ENCODE results near the gene ANTXR1.

The ANTXR1 gene

DNA sequence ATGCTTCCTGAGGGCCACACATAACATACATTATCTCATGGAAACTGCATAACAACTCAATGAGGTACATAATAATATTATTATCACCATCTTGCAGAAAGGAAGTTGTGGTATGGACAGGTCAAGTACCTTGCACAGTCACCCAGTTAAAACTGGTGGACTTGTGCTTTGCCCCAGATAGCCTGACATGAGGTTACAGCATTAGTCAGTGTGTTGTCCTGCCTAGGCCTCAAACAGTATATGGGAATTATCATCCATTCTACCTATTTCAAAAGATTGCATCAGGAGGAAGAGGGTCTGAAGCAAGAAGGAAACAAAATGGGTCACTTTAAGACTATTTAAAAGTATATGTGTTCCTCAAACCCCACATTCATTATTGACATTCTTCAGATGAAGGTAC, 5.4 kb upstream of the ANTXR1 start:
- DNase-seq, result no peak

GRCh38 chr2:69010437-69011194, 2.4 kb upstream of the ANTXR1 start:
- no peak for DNase-seq

- no peak for DNase-seq
Measured at GRCh38 chr2:69011611-69012157, 1.3 kb upstream of the ANTXR1 start.

DNA sequence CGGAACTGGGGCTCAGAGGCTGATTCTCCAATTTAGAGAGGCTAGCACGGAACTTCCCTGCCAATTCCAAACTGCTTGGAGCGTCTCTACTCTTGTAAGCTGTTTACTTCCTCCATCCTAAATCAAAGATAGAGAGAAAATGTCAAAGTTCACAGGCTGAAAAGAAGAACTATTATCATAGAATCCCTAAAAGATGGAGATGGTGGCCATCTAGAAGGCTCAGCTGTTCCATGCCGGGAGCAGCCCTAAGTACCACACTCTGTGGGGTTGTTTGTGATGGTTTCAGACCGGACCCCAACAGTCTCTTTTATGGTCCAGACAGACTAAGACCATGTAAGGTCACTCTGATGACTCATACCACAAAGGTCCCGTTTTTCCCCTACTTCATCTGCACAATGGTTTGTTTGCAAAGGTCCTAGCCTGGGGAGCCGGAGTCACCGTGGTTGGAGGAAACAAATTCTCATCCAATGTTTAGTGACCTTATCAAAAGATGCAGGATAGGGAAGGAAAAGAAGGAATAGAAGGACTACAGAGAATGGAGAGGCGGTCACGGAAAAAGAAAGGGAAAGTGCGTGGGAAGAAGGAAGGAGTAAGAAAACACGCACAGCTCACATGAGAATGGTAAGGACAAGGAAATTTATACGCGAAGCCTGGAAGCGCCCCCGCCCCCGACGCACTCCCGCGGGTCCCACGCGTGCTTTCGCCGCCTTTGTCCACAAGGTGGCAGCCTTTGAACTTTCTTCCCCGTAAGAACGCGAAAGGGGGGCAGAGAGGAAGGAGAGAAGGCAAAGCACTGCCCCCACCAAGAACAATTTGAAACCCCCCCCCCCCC, 453 bp upstream of the ANTXR1 start:
- peak; percentile 47 for DNase-seq

- DNase-seq, result no peak
Measured at GRCh38 chr2:69013840-69014821, 1.2 kb downstream of the ANTXR1 start.

DNA sequence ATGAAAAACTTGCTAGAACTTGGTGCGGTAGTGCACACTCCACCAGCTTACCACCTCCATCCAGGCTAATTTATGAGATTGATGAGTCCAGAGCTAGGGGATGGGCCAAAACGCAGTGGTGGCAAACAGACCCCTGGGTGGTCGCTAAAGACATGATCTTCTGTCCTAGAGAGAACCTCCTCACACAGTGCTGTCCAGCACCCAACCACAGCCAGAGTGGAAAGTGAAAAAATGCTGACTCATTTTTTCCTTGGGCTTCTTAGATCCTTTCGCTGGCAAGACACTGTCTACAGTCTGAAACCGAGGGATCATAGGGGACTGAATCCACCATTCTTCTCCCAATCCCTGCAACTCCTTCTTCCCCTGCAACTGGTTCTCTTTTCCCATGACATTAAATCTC, 4.1 kb downstream of the ANTXR1 start:
- no peak for DNase-seq

- DNase-seq, result no peak
Measured at GRCh38 chr2:69017835-69018234, 4.9 kb downstream of the ANTXR1 start.

DNA sequence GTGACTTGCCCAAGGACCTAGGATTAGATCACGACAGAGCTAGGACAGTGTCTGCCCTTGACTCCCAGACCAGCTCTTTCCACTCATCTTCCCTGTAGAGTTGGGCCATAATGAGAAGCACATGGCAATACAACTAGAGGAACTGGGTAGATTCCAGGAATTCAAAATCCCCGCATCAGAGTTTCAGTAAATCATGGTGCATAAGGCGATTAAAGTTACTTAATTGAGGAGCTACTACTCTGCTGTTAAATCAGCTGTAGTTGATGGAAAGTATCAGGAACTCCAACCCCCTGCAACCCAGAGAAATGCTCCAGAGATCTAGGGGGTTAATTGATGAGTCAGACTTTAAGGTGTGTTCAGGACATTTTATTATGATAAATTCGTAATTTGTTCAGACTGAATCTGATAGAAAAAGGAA, 5.7 kb downstream of the ANTXR1 start:
- no peak for DNase-seq

- DNase-seq, result no peak
Measured at GRCh38 chr2:69020496-69021426, 7.8 kb downstream of the ANTXR1 start.

GRCh38 chr2:69021727-69022126, 8.7 kb downstream of the ANTXR1 start:
- no peak for DNase-seq

DNA sequence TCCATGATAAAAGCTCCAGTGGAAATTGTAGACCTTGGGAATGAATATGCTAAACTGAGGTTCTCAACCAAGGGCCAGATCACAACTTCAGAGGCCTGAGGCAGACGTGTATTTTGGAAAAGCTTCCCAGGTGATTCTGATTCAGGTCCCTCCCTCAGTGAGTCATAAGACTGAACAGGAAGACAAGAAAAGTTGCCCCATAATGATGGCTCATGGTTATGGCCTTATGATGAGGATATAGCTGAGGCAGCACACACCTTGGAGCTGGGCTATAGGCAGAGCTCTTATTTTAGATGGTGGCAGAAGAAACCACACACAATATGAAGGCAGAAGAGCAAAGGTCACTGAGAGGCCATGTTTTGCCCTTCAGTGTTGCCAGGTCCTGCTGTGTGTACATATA, 9.6 kb downstream of the ANTXR1 start:
- no peak for DNase-seq

GRCh38 chr2:69023236-69023635, 10.3 kb downstream of the ANTXR1 start:
- DNase-seq, result no peak

GRCh38 chr2:69026026-69026425, 13.0 kb downstream of the ANTXR1 start:
- peak; percentile 80 for DNase-seq

DNA sequence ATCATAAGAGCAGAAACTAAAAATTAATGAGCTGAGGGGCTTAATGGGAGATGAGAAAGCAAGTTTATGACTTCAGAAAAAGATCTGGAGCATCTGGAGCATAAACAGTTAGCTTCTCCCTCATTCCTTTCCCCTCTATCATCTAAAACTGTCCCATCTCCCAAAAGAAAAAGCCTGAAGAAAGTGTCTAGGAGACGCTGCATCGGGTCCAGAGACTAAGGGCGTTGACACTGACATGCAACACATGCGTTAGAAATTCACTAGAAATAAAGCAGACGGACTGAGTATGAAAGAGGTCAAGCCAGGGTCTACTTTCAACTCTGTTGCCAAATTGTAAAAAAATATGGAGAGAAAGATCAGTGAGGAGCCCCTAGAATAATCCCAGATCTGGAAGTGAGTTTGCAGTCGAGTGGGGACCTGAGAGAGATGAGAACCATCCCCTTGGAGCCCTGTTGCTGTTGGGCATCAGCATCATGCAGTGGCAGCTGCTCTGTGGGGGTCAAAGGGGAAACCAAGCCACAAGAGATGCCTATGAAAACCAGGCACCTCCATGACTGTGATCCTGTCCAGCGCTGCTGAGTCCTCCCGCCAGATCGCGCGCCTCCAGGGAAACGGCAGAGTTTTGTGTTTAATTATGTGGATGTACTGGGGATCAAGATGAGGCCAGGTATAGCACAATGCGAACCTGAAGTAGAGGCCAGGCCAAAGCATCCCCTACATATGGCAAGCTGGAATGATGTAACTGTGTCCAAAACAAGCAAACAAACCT, 13.9 kb downstream of the ANTXR1 start:
- DNase-seq, result no peak

DNA sequence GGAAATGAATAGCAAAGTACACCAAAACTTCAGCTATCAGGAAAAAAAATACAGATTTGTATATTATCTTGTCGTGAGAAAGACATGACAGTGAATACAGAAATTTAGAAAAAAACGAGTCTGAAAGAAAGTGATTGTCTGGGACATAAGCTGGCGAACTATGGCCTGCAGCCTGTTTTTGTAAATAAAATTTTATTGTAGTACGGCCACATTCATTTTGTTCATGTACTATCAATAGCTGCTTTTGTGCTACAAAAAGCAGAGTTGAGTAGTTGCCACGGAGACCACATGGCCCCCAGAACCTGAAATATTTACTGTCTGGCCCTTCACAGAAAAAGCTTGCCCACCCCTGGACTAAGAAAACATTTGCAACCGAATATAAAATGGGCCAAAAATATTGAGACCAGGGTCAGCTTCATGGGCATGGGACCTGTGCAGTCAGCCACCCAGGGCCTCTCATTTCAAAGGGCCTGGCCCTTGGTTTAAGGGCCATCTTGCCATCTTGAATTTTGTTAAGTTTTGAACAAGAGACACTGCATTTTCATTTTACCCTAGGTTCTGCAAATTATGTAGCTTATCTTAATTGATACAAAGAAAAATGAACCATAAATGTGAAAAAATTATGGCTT, 17.9 kb downstream of the ANTXR1 start:
- DNase-seq, result no peak

DNA sequence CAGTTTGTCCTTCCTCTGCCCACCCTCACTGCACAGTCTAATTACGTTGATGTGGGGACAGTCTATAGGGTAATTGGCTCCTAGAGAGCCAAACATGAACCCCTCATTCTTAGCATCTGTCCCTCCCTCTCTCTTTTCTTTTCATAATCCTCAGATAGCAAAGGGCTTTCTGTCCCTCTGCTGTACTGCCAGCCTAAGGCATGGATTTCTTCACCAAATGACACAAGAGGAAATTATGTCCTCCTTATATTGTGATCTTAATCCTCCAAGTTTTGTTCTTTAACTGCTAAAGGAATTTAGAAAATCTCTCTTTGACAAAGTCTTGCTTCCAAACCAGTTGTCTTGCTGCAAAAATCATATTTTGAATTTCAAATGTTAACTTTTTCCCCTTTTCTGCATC, 18.5 kb downstream of the ANTXR1 start:
- DNase-seq, result no peak

GRCh38 chr2:69032336-69032735, 19.4 kb downstream of the ANTXR1 start:
- no peak for DNase-seq

DNA sequence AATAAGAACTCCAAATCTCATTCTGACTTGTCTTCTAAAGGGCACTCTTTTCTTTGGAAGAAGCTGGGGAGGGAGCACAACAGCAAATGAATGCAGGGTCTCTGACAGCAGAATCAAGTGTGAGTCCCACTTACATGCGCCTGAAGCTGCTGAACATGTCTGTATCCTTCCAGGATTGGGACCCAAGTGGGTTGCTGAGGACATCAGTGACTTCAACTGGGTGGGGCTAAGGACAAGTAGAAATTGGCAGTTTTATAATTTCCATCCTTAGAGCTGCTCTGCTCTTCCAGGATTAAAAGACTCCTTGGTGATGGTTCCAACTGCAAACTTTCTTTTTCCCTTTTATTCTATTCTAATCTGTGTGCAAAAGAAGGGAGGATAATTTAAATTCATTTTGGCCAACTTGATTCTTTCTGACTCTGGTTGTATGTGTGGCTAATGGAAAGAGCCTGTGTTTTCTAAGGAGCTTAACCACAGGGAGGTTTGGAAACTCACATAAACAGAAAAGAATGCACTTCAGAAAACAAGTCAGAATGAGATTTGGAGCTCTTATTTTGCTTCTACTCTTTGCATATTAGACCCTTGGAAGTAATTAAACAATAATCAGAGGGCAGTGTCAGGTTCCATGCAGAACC, 20.6 kb downstream of the ANTXR1 start:
- no peak for DNase-seq

- no peak for DNase-seq
Measured at GRCh38 chr2:69034122-69034521, 21.1 kb downstream of the ANTXR1 start.

DNA sequence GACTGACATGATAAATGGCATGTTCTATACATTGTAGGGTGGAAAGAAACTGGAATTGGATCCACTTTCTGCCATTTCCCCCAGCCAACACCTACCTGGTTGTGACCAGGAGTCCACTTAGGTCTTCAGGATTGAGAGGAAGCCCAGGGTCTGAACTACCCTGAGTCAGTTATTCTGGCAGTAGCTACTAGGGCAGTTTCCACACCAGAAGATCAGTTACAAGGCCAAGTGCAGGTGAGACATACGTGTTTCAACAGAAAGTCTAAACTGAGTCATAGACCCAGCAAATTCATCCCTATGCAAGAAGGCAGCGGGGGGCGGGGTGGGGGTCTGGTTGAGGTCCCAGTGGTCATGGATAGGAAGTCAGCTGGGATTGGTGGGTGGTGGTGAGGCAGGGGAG, 21.9 kb downstream of the ANTXR1 start:
- DNase-seq, result no peak

Measured in suppressor macrophage treated with lipopolysaccharide for 4 hours (primary cell).